HG02973 (cell line): ENCODE measurements around the gene NOSTRIN.
"Not testable (repeated sequence)": the region's sequence is repeated elsewhere in the genome, so short reads cannot be mapped to it uniquely, and the experiment has no call there.

Experiments
- ATAC-seq: cut with Tn5 transposase; IDR thresholded peaks from one replicate; pipeline ENCODE4 v1.9.1; 2021; ENCODE audit warnings: moderate library complexity; ENCODE audit not compliant: unreplicated experiment

Gene NOSTRIN

GRCh38 chr2:168801961-168802858, at the start of gene NOSTRIN:
TSS of gene NOSTRIN (plus strand) at chr2:168802637. CDS start at chr2:168802647, 10 bp downstream.
- ATAC-seq, result no peak

- no peak for ATAC-seq
Measured at GRCh38 chr2:168753765-168754329, 48.6 kb upstream of the NOSTRIN start.

- no peak for ATAC-seq
Measured at GRCh38 chr2:168757223-168757622, 45.2 kb upstream of the NOSTRIN start.

GRCh38 chr2:168758970-168759820, 43.2 kb upstream of the NOSTRIN start:
- peak; percentile 77 for ATAC-seq

- no peak for ATAC-seq
Measured at GRCh38 chr2:168765401-168765800, 37.0 kb upstream of the NOSTRIN start.

- no peak for ATAC-seq
Measured at GRCh38 chr2:168766600-168766999, 35.8 kb upstream of the NOSTRIN start.

- ATAC-seq, result no peak
Measured at GRCh38 chr2:168767258-168767657, 35.2 kb upstream of the NOSTRIN start.

GRCh38 chr2:168768357-168768756, 34.1 kb upstream of the NOSTRIN start:
- not testable (repeated sequence) for ATAC-seq

- ATAC-seq, result no peak
Measured at GRCh38 chr2:168770796-168771195, 31.6 kb upstream of the NOSTRIN start.

- ATAC-seq, result no peak
Measured at GRCh38 chr2:168772704-168773103, 29.7 kb upstream of the NOSTRIN start.

- no peak for ATAC-seq
Measured at GRCh38 chr2:168773128-168773527, 29.3 kb upstream of the NOSTRIN start.

- ATAC-seq, result peak; percentile 66
Measured at GRCh38 chr2:168773719-168774521, 28.5 kb upstream of the NOSTRIN start.

- ATAC-seq, result no peak
Measured at GRCh38 chr2:168775837-168776236, 26.6 kb upstream of the NOSTRIN start.

- ATAC-seq, result no peak
Measured at GRCh38 chr2:168780669-168781071, 21.8 kb upstream of the NOSTRIN start.

- ATAC-seq, result no peak
Measured at GRCh38 chr2:168781191-168781817, 21.1 kb upstream of the NOSTRIN start.

GRCh38 chr2:168782271-168782670, 20.2 kb upstream of the NOSTRIN start:
- ATAC-seq, result no peak

GRCh38 chr2:168784993-168785392, 17.4 kb upstream of the NOSTRIN start:
- no peak for ATAC-seq

GRCh38 chr2:168787098-168787781, 15.2 kb upstream of the NOSTRIN start:
- ATAC-seq, result no peak

GRCh38 chr2:168787782-168788376, 14.6 kb upstream of the NOSTRIN start:
- ATAC-seq, result no peak
